Measurements from ENCODE around the gene LTB.
A peak's percentile ranks its signal among the peaks of the same experiment; 100 is the strongest.

GRCh38 chr6:31575335-31575901 lies 6.8 kb downstream of the LTB start, which contains the start of gene TNF:
- peak in 1 of 2 donors; percentile 16 for TF ChIP-seq POLR2A (IDR thresholded peaks at IDR 0.05)
- TF ChIP-seq, protein P1, sequence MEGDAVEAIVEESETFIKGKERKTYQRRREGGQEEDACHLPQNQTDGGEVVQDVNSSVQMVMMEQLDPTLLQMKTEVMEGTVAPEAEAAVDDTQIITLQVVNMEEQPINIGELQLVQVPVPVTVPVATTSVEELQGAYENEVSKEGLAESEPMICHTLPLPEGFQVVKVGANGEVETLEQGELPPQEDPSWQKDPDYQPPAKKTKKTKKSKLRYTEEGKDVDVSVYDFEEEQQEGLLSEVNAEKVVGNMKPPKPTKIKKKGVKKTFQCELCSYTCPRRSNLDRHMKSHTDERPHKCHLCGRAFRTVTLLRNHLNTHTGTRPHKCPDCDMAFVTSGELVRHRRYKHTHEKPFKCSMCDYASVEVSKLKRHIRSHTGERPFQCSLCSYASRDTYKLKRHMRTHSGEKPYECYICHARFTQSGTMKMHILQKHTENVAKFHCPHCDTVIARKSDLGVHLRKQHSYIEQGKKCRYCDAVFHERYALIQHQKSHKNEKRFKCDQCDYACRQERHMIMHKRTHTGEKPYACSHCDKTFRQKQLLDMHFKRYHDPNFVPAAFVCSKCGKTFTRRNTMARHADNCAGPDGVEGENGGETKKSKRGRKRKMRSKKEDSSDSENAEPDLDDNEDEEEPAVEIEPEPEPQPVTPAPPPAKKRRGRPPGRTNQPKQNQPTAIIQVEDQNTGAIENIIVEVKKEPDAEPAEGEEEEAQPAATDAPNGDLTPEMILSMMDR (IDR thresholded peaks at IDR 0.05), result no peak

Measured in vagina (tissue), 2 donors.